Keratinocyte (primary cell): ENCODE results near the gene C8G. TPM values are rescaled to one million over a fixed set of nuclear protein-coding genes. Genes with fewer than 3 reads are reported as not detected.

Experiments
- DNase-seq: peaks from one replicate; pipeline ENCODE4 v3.0.0-alpha.2; 2011; ENCODE audit warnings: low read depth, missing footprints, low spot score
- FAIRE-seq: peaks from 2 replicates; lab custom pipeline; 2011; peaks lifted over from hg19 to GRCh38; lab: Jason Lieb, UNC
- H2AFZ ChIP-seq: 2 replicates; pipeline ENCODE4 v1.6.0; 2012; ENCODE audit warnings: low read length, control low read depth, inconsistent platforms; ENCODE audit not compliant: control insufficient read depth
- H3K27ac ChIP-seq: 2 replicates; pipeline ENCODE4 v1.5.1; 2011; ENCODE audit warnings: low read length; ENCODE audit not compliant: control insufficient read depth, insufficient read depth
- H3K27me3 ChIP-seq: 3 replicates; pipeline ENCODE4 v1.6.0; 2011; ENCODE audit warnings: low read length; ENCODE audit not compliant: control insufficient read depth, insufficient read depth; ENCODE audit errors: extremely low read depth
- H3K36me3 ChIP-seq, 2 experiments: 2 replicates in 1 of 2; 3 replicates in 1 of 2; pipeline ENCODE4 v1.5.1; 2011; ENCODE audit warnings: low read length in 2 of 2, mild to moderate bottlenecking in 1 of 2; ENCODE audit not compliant: control insufficient read depth in 2 of 2, insufficient read depth in 2 of 2; ENCODE audit errors: extremely low read depth in 1 of 2
- H3K4me1 ChIP-seq: 3 replicates; pipeline ENCODE4 v1.5.1; 2011; ENCODE audit warnings: low read length; ENCODE audit not compliant: control insufficient read depth, insufficient read depth; ENCODE audit errors: extremely low read depth
- H3K4me2 ChIP-seq: 3 replicates; pipeline ENCODE4 v1.6.0; 2011; ENCODE audit warnings: low read depth, low read length; ENCODE audit not compliant: control insufficient read depth, insufficient read depth; ENCODE audit errors: extremely low read depth
- H3K4me3 ChIP-seq, 3 experiments: fragments of 200-600 bp in 1 of 3; sonication (generic) in 1 of 3; 2 replicates in 2 of 3; 3 replicates in 1 of 3; pipeline ENCODE4 v1.5.1; 2011 to 2016; ENCODE audit warnings: low read length in 3 of 3, mild to moderate bottlenecking in 3 of 3, control low read depth in 2 of 3, inconsistent platforms in 1 of 3, low read depth in 1 of 3, mixed read lengths in 1 of 3, mixed run types in 1 of 3, moderate library complexity in 1 of 3; ENCODE audit not compliant: control insufficient read depth in 2 of 3, insufficient read depth in 2 of 3; ENCODE audit errors: extremely low read depth in 1 of 3
- H3K79me2 ChIP-seq: 2 replicates; pipeline ENCODE4 v1.6.0; 2012; ENCODE audit warnings: low read length; ENCODE audit not compliant: control insufficient read depth, insufficient read depth
- H3K9ac ChIP-seq: 3 replicates; pipeline ENCODE4 v1.6.0; 2011; ENCODE audit warnings: low read length; ENCODE audit not compliant: control insufficient read depth, insufficient read depth; ENCODE audit errors: extremely low read depth
- H3K9me1 ChIP-seq: 3 replicates; pipeline ENCODE4 v1.6.0; 2011; ENCODE audit warnings: low read length; ENCODE audit not compliant: control insufficient read depth, insufficient read depth; ENCODE audit errors: extremely low read depth
- H3K9me3 ChIP-seq: 2 replicates; pipeline ENCODE4 v1.5.1; 2012; ENCODE audit warnings: low read depth, low read length; ENCODE audit not compliant: control insufficient read depth
- H4K20me1 ChIP-seq: 3 replicates; pipeline ENCODE4 v1.6.0; 2011; ENCODE audit warnings: low read length; ENCODE audit not compliant: control insufficient read depth, insufficient read depth; ENCODE audit errors: extremely low read depth
- EZH2 ChIP-seq: IDR thresholded peaks from one replicate; pipeline ENCODE4 v1.6.1; 2012; ENCODE audit warnings: inconsistent platforms, mild to moderate bottlenecking, low read length, moderate library complexity
- dilution Hi-C: fragments of 300-500 bp; cut with MboI; formaldehyde crosslinking; loops from one replicate; pipeline ENCODE4 v1.7.0; 2020; ENCODE audit warnings: low sequenced_read_pairs; ENCODE audit not compliant: extremely low pct_ligation_motif_present
- polyA plus RNA-seq, 5 experiments: library from polyadenylated mRNA; depleted of rRNA in 3 of 5; stranded (reverse) in 3 of 5; stranded (forward) in 1 of 5; unstranded in 1 of 5; fragments of >200 nt; gene quantifications; 1 replicate in 1 of 5; 2 replicates in 3 of 5; 3 replicates in 1 of 5; pipeline versions ENCODE4 v1.2.1 to v1.2.3, GENCODE V29; 2011 to 2012; ENCODE audit warnings: missing spikeins in 2 of 5, low read depth in 1 of 5, low replicate concordance in 1 of 5
- TF ChIP-seq, protein P1 (sequence below), 3 experiments: IDR thresholded peaks in 1 of 3; conservative IDR thresholded peaks in 1 of 3; optimal IDR thresholded peaks in 1 of 3; 2 replicates in 2 of 3; 3 replicates in 1 of 3; pipeline versions ENCODE3 to v1.5.1; 2011; ENCODE audit warnings: low read length in 3 of 3, mild to moderate bottlenecking in 3 of 3, moderate library complexity in 2 of 3, control low read depth in 1 of 3, inconsistent platforms in 1 of 3; ENCODE audit not compliant: insufficient read depth in 2 of 3; ENCODE audit errors: extremely low read depth in 1 of 3

Gene C8G
- polyA plus RNA-seq, 1 donor (not counting 4 experiments of a cell fraction or from before 2014, with no cell fraction given): 0.24 TPM

GRCh38 chr9:136969150-136969549, 24.1 kb downstream of the C8G start:
- no peak for DNase-seq
- Histone ChIP-seq H3K9ac (no peak overlapping the region), H3K27ac (no peak overlapping the region), H3K4me3 (no peak overlapping the region), H3K9me3 (no peaks in the 10 kb centered on the region), H2AFZ (no peak overlapping the region), H3K79me2 (no peaks in the 10 kb centered on the region), H4K20me1 (no peaks in the 10 kb centered on the region), H3K4me2 (no peak overlapping the region), H3K9me1 (no peaks in the 10 kb centered on the region), H3K36me3 (no peaks in the 10 kb centered on the region), H3K4me1 (peaks cover 6% of the 10 kb centered on the region), H3K27me3 (no peaks in the 10 kb centered on the region)
- dilution Hi-C loops: no loop called here
- TF ChIP-seq, protein P1, sequence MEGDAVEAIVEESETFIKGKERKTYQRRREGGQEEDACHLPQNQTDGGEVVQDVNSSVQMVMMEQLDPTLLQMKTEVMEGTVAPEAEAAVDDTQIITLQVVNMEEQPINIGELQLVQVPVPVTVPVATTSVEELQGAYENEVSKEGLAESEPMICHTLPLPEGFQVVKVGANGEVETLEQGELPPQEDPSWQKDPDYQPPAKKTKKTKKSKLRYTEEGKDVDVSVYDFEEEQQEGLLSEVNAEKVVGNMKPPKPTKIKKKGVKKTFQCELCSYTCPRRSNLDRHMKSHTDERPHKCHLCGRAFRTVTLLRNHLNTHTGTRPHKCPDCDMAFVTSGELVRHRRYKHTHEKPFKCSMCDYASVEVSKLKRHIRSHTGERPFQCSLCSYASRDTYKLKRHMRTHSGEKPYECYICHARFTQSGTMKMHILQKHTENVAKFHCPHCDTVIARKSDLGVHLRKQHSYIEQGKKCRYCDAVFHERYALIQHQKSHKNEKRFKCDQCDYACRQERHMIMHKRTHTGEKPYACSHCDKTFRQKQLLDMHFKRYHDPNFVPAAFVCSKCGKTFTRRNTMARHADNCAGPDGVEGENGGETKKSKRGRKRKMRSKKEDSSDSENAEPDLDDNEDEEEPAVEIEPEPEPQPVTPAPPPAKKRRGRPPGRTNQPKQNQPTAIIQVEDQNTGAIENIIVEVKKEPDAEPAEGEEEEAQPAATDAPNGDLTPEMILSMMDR (optimal IDR thresholded peaks at IDR 0.05 in 1 of 3, IDR thresholded peaks at IDR 0.05 in 1 of 3, conservative IDR thresholded peaks at IDR 0.05 in 1 of 3; ENCODE audit: extremely low read depth in 1 of 3, insufficient read depth in 2 of 3, low read length in 3 of 3): no peak
- no peak for TF ChIP-seq EZH2
- no peak for FAIRE-seq

GRCh38 chr9:136969774-136970173, 24.7 kb downstream of the C8G start:
- FAIRE-seq: no peak
- no peak for DNase-seq
- H3K4me3 ChIP-seq: no peak overlapping the region
- dilution Hi-C loops: no loop called here
- H2AFZ ChIP-seq: no peak overlapping the region
- no peak overlapping the region for H3K9ac ChIP-seq
- no peaks in the 10 kb centered on the region for H4K20me1 ChIP-seq
- H3K79me2 ChIP-seq: no peaks in the 10 kb centered on the region
- H3K4me2 ChIP-seq: no peak overlapping the region
- no peaks in the 10 kb centered on the region for H3K9me1 ChIP-seq
- H3K9me3 ChIP-seq: no peaks in the 10 kb centered on the region
- no peak overlapping the region for H3K27ac ChIP-seq
- no peaks in the 10 kb centered on the region for H3K36me3 ChIP-seq
- H3K4me1 ChIP-seq: peaks cover under 1% of the 10 kb centered on the region
- TF ChIP-seq EZH2: no peak
- TF ChIP-seq, protein P1 (optimal IDR thresholded peaks at IDR 0.05 in 1 of 3, IDR thresholded peaks at IDR 0.05 in 1 of 3, conservative IDR thresholded peaks at IDR 0.05 in 1 of 3; ENCODE audit: extremely low read depth in 1 of 3, insufficient read depth in 2 of 3, low read length in 3 of 3): no peak
- H3K27me3 ChIP-seq: no peaks in the 10 kb centered on the region
